HG03159 (cell line): Measurements from ENCODE around the gene RNASE8.

Source experiments
- ATAC-seq: cut with Tn5 transposase; IDR thresholded peaks from one replicate; pipeline ENCODE4 v1.9.1; 2021; ENCODE audit warnings: mild to moderate bottlenecking, moderate library complexity; ENCODE audit not compliant: unreplicated experiment

Gene RNASE8

GRCh38 chr14:21103411-21103709 is 45.7 kb downstream of the RNASE8 start:
- no peak for ATAC-seq

GRCh38 chr14:21103710-21104447 is 46.3 kb downstream of the RNASE8 start:
- ATAC-seq = peak; percentile 92

GRCh38 chr14:21104448-21105060 is 46.9 kb downstream of the RNASE8 start:
- peak; percentile 33 for ATAC-seq

GRCh38 chr14:21105095-21105494 is 47.5 kb downstream of the RNASE8 start:
- ATAC-seq = no peak

GRCh38 chr14:21106176-21106497 is 48.5 kb downstream of the RNASE8 start:
- ATAC-seq = no peak

GRCh38 chr14:21106498-21107282 is 49.1 kb downstream of the RNASE8 start:
- ATAC-seq = no peak

- ATAC-seq = no peak
Measured at GRCh38 chr14:21107283-21107800, 49.7 kb downstream of the RNASE8 start.
